GM19099 (cell line): Measurements from ENCODE around the gene TRABD2B.

ENCODE experiments used
- POLR2A ChIP-seq: IDR thresholded peaks from 3 replicates; pipeline ENCODE4 v1.6.1; 2011; ENCODE audit warnings: low read depth; ENCODE audit not compliant: insufficient read length; ENCODE audit errors: extremely low read depth

The TRABD2B gene

GRCh38 chr1:48028218-48029069 is 31.3 kb upstream of the TRABD2B start:
- no peak for TF ChIP-seq POLR2A

- no peak for TF ChIP-seq POLR2A
Measured at GRCh38 chr1:48027533-48027835, 30.3 kb upstream of the TRABD2B start.

DNA sequence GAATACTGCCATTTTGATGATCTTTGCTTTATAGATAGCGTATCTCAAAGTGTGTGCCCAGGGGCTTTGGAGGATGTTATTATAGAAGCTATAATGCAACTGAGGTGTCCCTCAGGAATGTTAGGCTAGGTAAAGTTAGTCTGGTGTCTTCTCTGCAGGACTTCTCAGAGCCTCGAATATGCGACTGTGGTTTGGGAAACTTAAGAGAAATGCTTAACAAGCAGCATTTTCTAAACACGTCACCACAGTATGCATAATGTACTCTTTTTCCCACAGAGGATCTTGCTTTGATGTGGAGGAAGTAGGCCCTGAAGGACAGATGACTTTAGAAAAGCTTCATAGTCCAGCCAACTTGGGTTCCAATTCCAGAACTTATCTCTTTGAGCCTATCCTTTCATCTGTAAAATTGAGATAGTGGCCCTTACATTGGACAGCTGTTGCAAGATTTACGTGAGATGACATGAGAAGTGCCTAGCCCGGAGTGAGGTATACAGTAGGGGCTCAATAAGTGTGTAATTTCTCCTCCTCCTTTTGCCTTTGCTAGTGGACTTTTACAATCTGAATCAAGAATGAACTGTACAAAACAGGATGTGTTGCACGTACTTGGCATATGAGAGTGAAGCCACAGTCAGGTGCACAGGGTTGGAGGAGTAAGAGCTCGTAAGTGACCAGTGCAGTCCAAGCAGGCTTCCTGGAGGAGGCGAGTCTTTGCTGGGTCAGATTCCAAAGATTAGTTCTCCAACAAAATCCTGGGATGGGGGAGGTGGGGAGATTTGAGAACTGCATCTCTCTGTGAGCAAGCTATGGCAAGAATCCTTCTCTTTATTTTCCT is 29.7 kb upstream of the TRABD2B start:
- TF ChIP-seq POLR2A = no peak

GRCh38 chr1:48026275-48026674 is 29.1 kb upstream of the TRABD2B start:
- TF ChIP-seq POLR2A = no peak

GRCh38 chr1:48025076-48025475 is 27.9 kb upstream of the TRABD2B start:
- no peak for TF ChIP-seq POLR2A

GRCh38 chr1:48023488-48023887 is 26.3 kb upstream of the TRABD2B start:
- TF ChIP-seq POLR2A = no peak

DNA sequence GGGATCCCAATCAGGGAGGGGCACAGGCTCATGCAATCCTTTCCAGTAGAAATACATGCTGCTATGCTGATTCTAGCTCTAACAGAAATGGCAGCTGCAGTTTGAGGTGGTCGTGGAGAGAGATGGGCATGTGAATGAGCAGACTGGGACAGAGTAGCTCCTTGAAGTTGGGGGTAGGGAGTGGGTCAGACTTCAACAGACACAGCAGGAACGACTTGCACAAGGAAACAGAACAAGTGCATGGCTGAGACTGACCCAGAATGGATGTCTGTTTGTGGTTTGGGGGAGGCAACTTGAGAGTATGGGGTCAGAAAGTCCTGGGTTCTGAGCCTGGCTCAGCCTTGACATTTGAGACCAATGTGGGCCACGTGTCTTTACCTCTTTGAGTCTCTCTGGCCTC is 25.1 kb upstream of the TRABD2B start:
- TF ChIP-seq POLR2A = no peak

DNA sequence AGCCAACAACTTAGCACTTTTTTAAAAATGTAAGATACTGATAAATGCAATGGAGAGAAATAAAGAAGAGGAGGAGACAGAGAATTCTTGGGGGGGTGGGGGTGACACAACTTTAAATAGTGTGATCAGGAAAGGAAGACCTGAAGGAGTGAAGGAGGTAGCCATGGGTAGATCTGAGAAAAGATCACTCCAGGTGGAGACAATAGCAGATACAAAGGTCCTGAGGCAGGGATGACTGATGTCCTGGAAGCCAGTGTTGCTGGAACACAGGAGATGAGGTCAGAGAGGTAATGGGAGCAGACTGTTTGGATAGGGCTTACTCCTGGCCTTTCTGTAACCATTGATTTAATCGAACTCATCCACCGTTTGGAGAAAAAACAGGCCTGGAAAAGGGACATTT is 24.6 kb upstream of the TRABD2B start:
- TF ChIP-seq POLR2A = no peak

- TF ChIP-seq POLR2A = no peak
Measured at GRCh38 chr1:48019714-48020315, 22.6 kb upstream of the TRABD2B start.

DNA sequence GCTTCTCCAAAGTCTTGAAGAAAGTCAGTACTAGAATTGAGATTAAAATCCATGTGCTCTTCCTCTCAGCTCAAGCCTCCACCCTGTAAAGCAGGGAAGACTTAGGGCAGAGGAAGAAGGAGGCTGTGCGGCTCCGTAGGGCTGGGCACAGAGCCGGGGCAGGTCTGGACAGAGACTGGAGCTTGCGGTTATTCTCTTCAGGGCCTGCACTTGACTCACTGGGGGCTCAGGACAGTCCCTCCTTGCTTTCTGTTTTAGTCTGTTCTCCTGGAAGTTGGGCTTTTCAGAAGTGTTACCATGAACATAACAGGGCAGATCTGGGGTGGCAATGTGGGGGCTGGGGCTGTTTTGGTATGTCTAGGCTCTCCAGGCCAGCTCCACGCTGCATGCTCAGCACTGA is 21.6 kb upstream of the TRABD2B start:
- TF ChIP-seq POLR2A = no peak

GRCh38 chr1:48017716-48018115 is 20.5 kb upstream of the TRABD2B start:
- no peak for TF ChIP-seq POLR2A

- TF ChIP-seq POLR2A = no peak
Measured at GRCh38 chr1:48016515-48016914, 19.3 kb upstream of the TRABD2B start.

GRCh38 chr1:48013270-48013669 is 16.1 kb upstream of the TRABD2B start:
- no peak for TF ChIP-seq POLR2A

- TF ChIP-seq POLR2A = no peak
Measured at GRCh38 chr1:48007047-48007446, 9.9 kb upstream of the TRABD2B start.

DNA sequence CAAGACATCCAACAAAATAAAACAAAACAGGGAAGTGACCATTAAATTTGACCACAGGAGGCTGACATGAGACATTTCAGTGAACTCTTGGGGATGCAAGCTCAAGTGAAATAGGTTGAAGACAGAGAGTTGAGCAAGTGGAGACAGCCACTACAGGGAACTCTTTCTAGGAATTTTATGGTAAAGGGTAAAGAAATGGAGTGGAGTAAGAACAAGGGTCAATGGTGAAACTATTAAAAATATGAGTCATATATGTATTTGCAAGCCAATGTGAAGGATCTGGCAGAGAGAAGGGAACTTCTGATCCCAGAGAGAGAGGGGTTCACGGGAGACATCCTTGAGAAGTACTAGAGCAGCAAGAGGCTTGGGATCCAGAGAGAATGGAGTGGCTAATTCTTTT is 9.1 kb upstream of the TRABD2B start:
- TF ChIP-seq POLR2A = no peak
